H9 (cell line): ENCODE data around the gene SSR2. TPM values are rescaled to one million over a fixed set of nuclear protein-coding genes. Genes with fewer than 3 reads are reported as not detected.

Experiments used
- DNase-seq: peaks from one replicate; pipeline ENCODE4 v3.0.0-alpha.2; 2017
- H2AFZ ChIP-seq: one replicate; pipeline ENCODE4 v1.6.1; 2013; ENCODE audit warnings: mild to moderate bottlenecking, low read length, control low read depth, moderate library complexity
- H2AK5ac ChIP-seq: 2 replicates; pipeline ENCODE4 v1.6.1; 2013; ENCODE audit warnings: low read length, control low read depth, mixed read lengths; ENCODE audit not compliant: insufficient read length
- H2BK120ac ChIP-seq: one replicate; pipeline ENCODE4 v1.6.1; 2013; ENCODE audit warnings: low read depth, mild to moderate bottlenecking, low read length, control low read depth, inconsistent platforms; ENCODE audit not compliant: poor library complexity, severe bottlenecking
- H2BK12ac ChIP-seq: 2 replicates; pipeline ENCODE4 v1.6.1; 2013; ENCODE audit warnings: low read length, control low read depth, mixed read lengths, low read depth; ENCODE audit not compliant: insufficient read length
- H2BK15ac ChIP-seq: 2 replicates; pipeline ENCODE4 v1.6.1; 2013; ENCODE audit warnings: low read depth, low read length, control low read depth
- H2BK20ac ChIP-seq: one replicate; pipeline ENCODE4 v1.6.1; 2013; ENCODE audit warnings: low read depth, mild to moderate bottlenecking, low read length, control low read depth, inconsistent platforms; ENCODE audit not compliant: poor library complexity, severe bottlenecking
- H2BK5ac ChIP-seq: 2 replicates; pipeline ENCODE4 v1.6.1; 2013; ENCODE audit warnings: low read length, control low read depth, mixed read lengths; ENCODE audit not compliant: insufficient read length
- H3K14ac ChIP-seq: 2 replicates; pipeline ENCODE4 v1.6.1; 2013; ENCODE audit warnings: low read length, control low read depth; ENCODE audit not compliant: insufficient read depth
- H3K18ac ChIP-seq: 2 replicates; pipeline ENCODE4 v1.6.1; 2013; ENCODE audit warnings: low read depth, mild to moderate bottlenecking, mixed read lengths, low read length, control low read depth; ENCODE audit not compliant: insufficient read length
- H3K23ac ChIP-seq: 2 replicates; pipeline ENCODE4 v1.6.1; 2013; ENCODE audit warnings: low read length, control low read depth, mixed read lengths, low read depth; ENCODE audit not compliant: insufficient read length
- H3K23me2 ChIP-seq: 2 replicates; pipeline ENCODE4 v1.6.1; 2013; ENCODE audit warnings: low read depth, mild to moderate bottlenecking, mixed read lengths, low read length, control low read depth; ENCODE audit not compliant: insufficient read length, poor library complexity, severe bottlenecking
- H3K27ac ChIP-seq: 2 replicates; pipeline ENCODE4 v1.5.1; 2013; ENCODE audit warnings: low read length, control low read depth, mixed read lengths, low read depth; ENCODE audit not compliant: insufficient read length
- H3K27me3 ChIP-seq: 2 replicates; pipeline ENCODE4 v1.6.1; 2013; ENCODE audit warnings: low read length, control low read depth, inconsistent platforms; ENCODE audit not compliant: insufficient read depth
- H3K4ac ChIP-seq: 2 replicates; pipeline ENCODE4 v1.6.1; 2013; ENCODE audit warnings: low read depth, mild to moderate bottlenecking, control low read depth, inconsistent platforms, low read length, moderate library complexity
- H3K4me1 ChIP-seq: 2 replicates; pipeline ENCODE4 v1.6.1; 2013; ENCODE audit warnings: low read length, control low read depth, inconsistent platforms; ENCODE audit not compliant: insufficient read depth
- H3K4me2 ChIP-seq: 2 replicates; pipeline ENCODE4 v1.6.1; 2013; ENCODE audit warnings: low read length, control low read depth, mixed read lengths; ENCODE audit not compliant: insufficient read length, insufficient read depth
- H3K56ac ChIP-seq: 2 replicates; pipeline ENCODE4 v1.6.1; 2013; ENCODE audit warnings: low read depth, mild to moderate bottlenecking, mixed read lengths, low read length, control low read depth; ENCODE audit not compliant: insufficient read length
- H3K79me1 ChIP-seq: 2 replicates; pipeline ENCODE4 v1.6.1; 2013; ENCODE audit warnings: low read depth, mild to moderate bottlenecking, moderate library complexity, low read length, control low read depth, inconsistent platforms; ENCODE audit not compliant: insufficient read depth, poor library complexity, severe bottlenecking
- H3K79me2 ChIP-seq: 2 replicates; pipeline ENCODE4 v1.6.1; 2013; ENCODE audit warnings: low read length, control low read depth, inconsistent platforms; ENCODE audit not compliant: insufficient read depth
- H3K9ac ChIP-seq: 2 replicates; pipeline ENCODE4 v1.6.1; 2013; ENCODE audit warnings: low read length, control low read depth, mixed read lengths; ENCODE audit not compliant: insufficient read length; ENCODE audit errors: extremely low read depth
- H3K9me3 ChIP-seq: one replicate; pipeline ENCODE4 v1.6.1; 2013; ENCODE audit warnings: low read depth, low read length, inconsistent platforms; ENCODE audit not compliant: control insufficient read depth
- H3T11ph ChIP-seq: one replicate; pipeline ENCODE4 v1.6.1; 2013; ENCODE audit warnings: mild to moderate bottlenecking, low read length, control low read depth, inconsistent platforms
- H4K20me1 ChIP-seq: one replicate; pipeline ENCODE4 v1.6.1; 2013; ENCODE audit not compliant: control insufficient read depth, insufficient read length, insufficient read depth
- H4K5ac ChIP-seq: 2 replicates; pipeline ENCODE4 v1.6.1; 2013; ENCODE audit warnings: low read depth, mild to moderate bottlenecking, mixed read lengths, low read length, control low read depth; ENCODE audit not compliant: insufficient read length
- H4K8ac ChIP-seq: replicated peaks from 2 replicates; pipeline ENCODE4 v1.6.1; 2013; ENCODE audit warnings: low read length, control low read depth, mixed read lengths, low read depth; ENCODE audit not compliant: insufficient read length
- H4K91ac ChIP-seq: 2 replicates; pipeline ENCODE4 v1.6.1; 2013; ENCODE audit warnings: low read depth, mild to moderate bottlenecking, moderate library complexity, mixed read lengths, low read length, control low read depth; ENCODE audit not compliant: insufficient read length
- H3K27ac Mint-ChIP-seq, 3 experiments: 2 replicates in 2 of 3; 3 replicates in 1 of 3; pipeline ENCODE4 v1.8.0; 2020 to 2021; ENCODE audit warnings: mixed read lengths in 3 of 3, mild to moderate bottlenecking in 1 of 3, moderate library complexity in 1 of 3
- H3K27me3 Mint-ChIP-seq: 2 replicates; pipeline ENCODE4 v1.8.0; 2021; ENCODE audit warnings: low read depth, mild to moderate bottlenecking, moderate library complexity, mixed read lengths
- H3K36me3 Mint-ChIP-seq, 3 experiments: 2 replicates in 2 of 3; 3 replicates in 1 of 3; pipeline ENCODE4 v1.8.0; 2020 to 2021; ENCODE audit warnings: low read depth in 3 of 3, mixed read lengths in 3 of 3; ENCODE audit not compliant: insufficient read depth in 1 of 3
- H3K4me1 Mint-ChIP-seq, 2 experiments: 2 replicates each; pipeline ENCODE4 v1.8.0; 2020; ENCODE audit warnings: mixed read lengths in 2 of 2
- H3K4me3 Mint-ChIP-seq, 2 experiments: 2 replicates in 1 of 2; 3 replicates in 1 of 2; pipeline ENCODE4 v1.8.0; 2020 to 2021; ENCODE audit warnings: mild to moderate bottlenecking in 2 of 2, mixed read lengths in 2 of 2, moderate library complexity in 1 of 2
- H3K9me3 Mint-ChIP-seq, 2 experiments: 2 replicates in 1 of 2; 3 replicates in 1 of 2; pipeline ENCODE4 v1.8.0; 2020; ENCODE audit warnings: mild to moderate bottlenecking in 2 of 2, mixed read lengths in 2 of 2, moderate library complexity in 1 of 2
- CTCF ChIP-seq: fragments of 200-600 bp; sonication (generic); conservative IDR thresholded peaks from 3 replicates; pipeline ENCODE4 v1.8.0; 2021; ENCODE audit warnings: antibody characterized with exemption, mild to moderate bottlenecking
- WGBS: extraction: QIAGEN DNeasy Blood & Tissue Kit; methylation state at CpG from one replicate; pipeline ENCODE4 v1.1.7; 2013; ENCODE audit warnings: missing lambda C conversion rate, low lambda C conversion rate, mixed read lengths; ENCODE audit not compliant: insufficient read length; ENCODE audit errors: extremely low coverage; 5-methylcytosine and 5-hydroxymethylcytosine counted together
- total RNA-seq: library from RNA; stranded (reverse); gene quantifications from 2 replicates; pipeline ENCODE4 v1.2.1, GENCODE V29; 2021

SSR2 gene
- total RNA-seq, 1 experiment from 2014 or later, result 170 TPM

- no peak overlapping the region for H4K91ac ChIP-seq
- Mint-ChIP-seq H3K4me3 (peak overlapping the region in 1 of 2 experiments; percentile 41; a peak in 1 of 5 replicates), H3K4me1 (peaks cover 64 to 73% of the 10 kb centered on the region in 2 experiments), H3K36me3 (peaks cover 0 to 2% (median 2%) of the 10 kb centered on the region in 3 experiments; a peak in 2 of 7 replicates), H3K27me3 (no peaks in the 10 kb centered on the region), H3K27ac (no peak overlapping the region; a peak in 2 of 7 replicates), H3K9me3 (no peaks in the 10 kb centered on the region)
- H3K9ac ChIP-seq, result no peak overlapping the region
- no peak overlapping the region for H2BK15ac ChIP-seq
- no peak overlapping the region for H2AK5ac ChIP-seq
- no peak overlapping the region for H4K8ac ChIP-seq
- no peak overlapping the region for H3K27ac ChIP-seq
- no peak overlapping the region for H3K23ac ChIP-seq
- H3K4me2 ChIP-seq, result no peak overlapping the region
- peaks cover 4% of the 10 kb centered on the region; the same call in 1 of the 2 replicates for H3K4me1 ChIP-seq
- H3K4ac ChIP-seq, result no peak overlapping the region
- H3K27me3 ChIP-seq, result no peaks in the 10 kb centered on the region
- H3K23me2 ChIP-seq, result peaks cover 19% of the 10 kb centered on the region
- H2BK5ac ChIP-seq, result no peak overlapping the region
- DNase-seq, result no peak
- no peaks in the 10 kb centered on the region for H3K79me1 ChIP-seq
- H4K20me1 ChIP-seq, result no peaks in the 10 kb centered on the region
- no peak overlapping the region for H2BK20ac ChIP-seq
- H3T11ph ChIP-seq, result no peak overlapping the region
- H3K79me2 ChIP-seq, result peaks cover 2% of the 10 kb centered on the region; the same call in 1 of the 2 replicates
- no peak overlapping the region for H3K14ac ChIP-seq
- no CpG with 5 or more reads among the region's 6 CpGs for WGBS
- TF ChIP-seq CTCF, result no peak
- no peak overlapping the region for H2BK12ac ChIP-seq
- no peak overlapping the region for H3K18ac ChIP-seq
- no peak overlapping the region for H3K56ac ChIP-seq
- no peaks in the 10 kb centered on the region for H3K9me3 ChIP-seq
- no peak overlapping the region for H4K5ac ChIP-seq
- no peak overlapping the region for H2BK120ac ChIP-seq
- H2AFZ ChIP-seq, result no peak overlapping the region
Observed at GRCh38 chr1:155981266-155982088, 39.3 kb downstream of the SSR2 start.
